GM12865 (cell line): Measurements from ENCODE around the gene CDK18.

ENCODE experiments used
- DNase-seq: peaks from one replicate; pipeline ENCODE4 v3.0.0; 2010; ENCODE audit warnings: low read depth
- H3K4me3 ChIP-seq: 2 replicates; pipeline ENCODE4 v1.5.1; 2011; ENCODE audit warnings: mild to moderate bottlenecking, low read depth, low read length, control low read depth
- CTCF ChIP-seq: IDR thresholded peaks from 2 replicates; pipeline ENCODE4 v1.5.1; 2011; ENCODE audit warnings: low read length, control low read depth, low read depth, inconsistent platforms; ENCODE audit not compliant: insufficient read depth; ENCODE audit errors: missing control alignments

CDK18 gene

GRCh38 chr1:205517288-205517687 is 12.8 kb downstream of the CDK18 start:
- H3K4me3 ChIP-seq, result no peak overlapping the region
- DNase-seq, result no peak
- no peak for TF ChIP-seq CTCF

- no peak for TF ChIP-seq CTCF
- H3K4me3 ChIP-seq, result no peak overlapping the region
- no peak for DNase-seq
These were observed 13.3 kb downstream of the CDK18 start for GRCh38 chr1:205517763-205518162.

DNA sequence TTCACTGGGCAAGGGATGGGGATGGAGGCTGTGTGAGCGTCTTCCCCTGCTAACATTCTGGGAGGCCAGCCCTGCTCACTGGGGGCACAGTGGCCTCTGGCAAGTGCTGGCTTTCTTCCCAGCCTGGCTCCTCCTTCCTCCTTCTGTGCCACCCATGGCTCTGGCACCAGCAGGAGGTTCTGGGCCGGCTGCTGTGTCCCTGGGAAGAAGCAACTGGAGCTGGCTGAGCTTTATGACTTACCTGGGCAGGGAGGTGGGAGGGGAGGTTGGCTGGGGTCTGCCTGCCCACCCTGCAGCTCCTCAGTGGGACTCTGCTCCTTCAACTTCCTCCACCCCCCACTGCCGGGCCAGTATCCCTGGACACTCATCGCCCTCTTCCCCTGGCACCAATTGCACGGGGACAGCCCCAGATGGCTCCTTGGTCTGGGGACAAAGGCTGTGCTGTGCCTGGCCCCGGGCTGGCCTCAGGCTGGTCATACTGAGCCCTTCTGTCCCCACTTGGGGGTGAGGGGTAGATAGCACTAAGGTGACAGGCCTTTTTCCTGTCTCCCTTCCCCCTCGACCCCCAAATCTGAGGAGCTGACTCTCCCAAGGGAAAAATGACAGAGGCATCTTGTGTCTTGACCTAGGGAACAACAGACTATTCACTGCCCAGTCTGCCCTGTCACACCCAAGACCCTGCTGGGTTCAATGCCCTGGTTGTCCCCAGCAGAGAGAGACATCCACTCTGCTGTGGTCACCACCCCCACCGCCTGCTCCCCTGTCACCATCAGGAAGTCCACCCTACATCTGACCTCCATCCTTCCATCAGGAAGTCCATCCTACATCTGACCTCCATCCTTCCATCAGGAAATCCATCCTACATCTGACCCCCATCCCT is 14.4 kb downstream of the CDK18 start:
- H3K4me3 ChIP-seq, result no peak overlapping the region

DNA sequence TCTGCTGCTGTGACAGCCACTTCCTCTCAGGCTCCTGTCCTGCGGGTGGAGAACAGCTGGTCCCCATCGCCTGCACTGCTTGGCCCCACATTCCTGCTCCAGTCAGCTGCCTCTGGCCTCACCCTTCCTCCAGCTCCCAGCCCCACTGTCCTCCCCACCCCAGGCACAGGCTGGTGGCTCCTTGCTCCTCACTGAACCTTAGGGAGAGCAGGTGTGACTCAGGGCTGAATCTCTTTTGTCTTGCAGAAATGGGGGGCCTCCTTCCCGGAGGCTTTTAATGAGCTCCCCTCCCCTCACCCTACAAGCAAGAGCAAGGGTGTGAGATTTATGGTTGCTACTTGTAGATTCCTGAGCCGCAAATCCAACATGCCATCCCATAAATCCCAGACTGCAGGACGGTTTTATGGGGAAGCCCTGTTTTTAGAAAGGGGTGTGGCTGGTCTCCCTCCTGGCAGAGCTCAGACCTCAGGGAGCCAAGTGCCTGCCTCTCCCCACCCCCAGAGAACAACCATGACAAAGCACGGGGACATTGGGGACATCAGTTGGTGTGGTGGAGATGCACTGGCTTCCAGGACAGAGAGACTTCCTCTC is 15.2 kb downstream of the CDK18 start:
- DNase-seq, result no peak
- TF ChIP-seq CTCF, result no peak

More for the DNA sequence above, 14.4 kb downstream of the CDK18 start:
- no peak for TF ChIP-seq CTCF
- DNase-seq, result no peak

DNA sequence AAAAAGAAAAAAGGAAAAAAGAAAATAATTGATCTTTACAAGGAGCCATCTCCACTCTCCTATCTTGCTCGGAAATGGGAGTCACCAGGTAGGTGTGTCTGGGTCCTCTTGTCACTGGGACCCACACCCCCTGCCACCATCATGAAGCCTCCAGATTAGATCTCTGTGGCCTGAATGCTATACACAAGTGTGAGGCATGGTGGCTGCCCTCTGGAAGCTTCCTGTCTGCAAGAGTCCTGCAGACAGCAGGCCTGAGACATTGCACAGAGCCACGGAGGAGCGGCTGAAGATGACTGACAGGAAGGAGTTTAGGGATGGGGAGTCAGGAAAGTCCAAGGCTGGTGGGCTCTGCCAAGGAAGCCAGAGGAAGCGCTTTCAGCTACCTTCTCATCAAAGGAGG is 16.2 kb downstream of the CDK18 start:
- no peak overlapping the region for H3K4me3 ChIP-seq
- no peak for DNase-seq
- TF ChIP-seq CTCF, result no peak

More for the DNA sequence above, 15.2 kb downstream of the CDK18 start:
- no peak overlapping the region for H3K4me3 ChIP-seq

DNA sequence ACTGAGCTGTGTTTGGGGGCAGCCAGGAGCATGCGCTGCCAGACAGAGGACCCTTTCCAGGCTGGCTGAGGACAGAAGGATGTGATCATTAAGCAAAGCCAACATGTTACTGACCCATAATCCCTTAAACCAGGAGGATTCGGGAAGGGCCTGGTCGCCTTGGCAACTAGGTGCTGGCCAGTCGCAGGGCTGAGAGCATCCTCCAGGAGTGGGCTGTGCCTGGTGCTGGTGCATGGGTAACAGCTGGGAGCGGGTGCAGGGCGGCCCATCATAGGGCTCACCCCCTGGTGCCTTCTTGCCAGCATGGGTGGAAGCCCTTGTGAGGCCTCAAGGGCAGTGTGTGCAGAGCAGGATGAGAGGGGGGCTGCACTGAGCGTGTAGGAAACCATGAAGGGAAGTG is 17.2 kb downstream of the CDK18 start:
- TF ChIP-seq CTCF, result no peak
- no peak for DNase-seq
- H3K4me3 ChIP-seq, result no peak overlapping the region
